Keratinocyte (primary cell): Measurements from ENCODE around the gene EPHB3.

ENCODE experiments used
- EZH2 ChIP-seq: IDR thresholded peaks from one replicate; pipeline ENCODE4 v1.6.1; 2012; ENCODE audit warnings: inconsistent platforms, mild to moderate bottlenecking, low read length, moderate library complexity
- TF ChIP-seq, protein P1 (sequence below), 3 experiments: IDR thresholded peaks in 1 of 3; conservative IDR thresholded peaks in 1 of 3; optimal IDR thresholded peaks in 1 of 3; 2 replicates in 2 of 3; 3 replicates in 1 of 3; pipeline versions ENCODE3 to v1.5.1; 2011; ENCODE audit warnings: low read length in 3 of 3, mild to moderate bottlenecking in 3 of 3, moderate library complexity in 2 of 3, control low read depth in 1 of 3, inconsistent platforms in 1 of 3; ENCODE audit not compliant: insufficient read depth in 2 of 3; ENCODE audit errors: extremely low read depth in 1 of 3

DNA sequence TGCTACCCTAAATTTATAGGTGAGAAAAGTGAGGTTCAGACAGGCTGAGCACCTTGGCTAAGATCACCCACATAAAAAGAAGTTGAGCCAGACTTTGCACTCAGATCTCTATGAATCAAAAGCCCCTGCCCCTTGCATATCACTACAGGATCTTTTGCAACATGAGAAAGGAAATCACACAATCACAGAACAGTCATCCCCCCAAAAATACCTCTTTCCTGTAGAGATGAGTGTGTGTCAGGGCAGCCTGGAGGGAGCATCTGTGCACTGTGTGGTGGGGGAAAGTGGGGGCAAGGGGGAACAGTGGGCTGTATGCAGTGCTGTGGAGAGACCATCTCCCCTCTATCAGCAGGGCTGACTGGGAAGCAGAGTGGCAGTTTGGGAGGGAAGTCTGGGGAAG, 46.6 kb downstream of the EPHB3 start:
- TF ChIP-seq, protein P1, sequence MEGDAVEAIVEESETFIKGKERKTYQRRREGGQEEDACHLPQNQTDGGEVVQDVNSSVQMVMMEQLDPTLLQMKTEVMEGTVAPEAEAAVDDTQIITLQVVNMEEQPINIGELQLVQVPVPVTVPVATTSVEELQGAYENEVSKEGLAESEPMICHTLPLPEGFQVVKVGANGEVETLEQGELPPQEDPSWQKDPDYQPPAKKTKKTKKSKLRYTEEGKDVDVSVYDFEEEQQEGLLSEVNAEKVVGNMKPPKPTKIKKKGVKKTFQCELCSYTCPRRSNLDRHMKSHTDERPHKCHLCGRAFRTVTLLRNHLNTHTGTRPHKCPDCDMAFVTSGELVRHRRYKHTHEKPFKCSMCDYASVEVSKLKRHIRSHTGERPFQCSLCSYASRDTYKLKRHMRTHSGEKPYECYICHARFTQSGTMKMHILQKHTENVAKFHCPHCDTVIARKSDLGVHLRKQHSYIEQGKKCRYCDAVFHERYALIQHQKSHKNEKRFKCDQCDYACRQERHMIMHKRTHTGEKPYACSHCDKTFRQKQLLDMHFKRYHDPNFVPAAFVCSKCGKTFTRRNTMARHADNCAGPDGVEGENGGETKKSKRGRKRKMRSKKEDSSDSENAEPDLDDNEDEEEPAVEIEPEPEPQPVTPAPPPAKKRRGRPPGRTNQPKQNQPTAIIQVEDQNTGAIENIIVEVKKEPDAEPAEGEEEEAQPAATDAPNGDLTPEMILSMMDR (optimal IDR thresholded peaks at IDR 0.05 in 1 of 3, IDR thresholded peaks at IDR 0.05 in 1 of 3, conservative IDR thresholded peaks at IDR 0.05 in 1 of 3; ENCODE audit: extremely low read depth in 1 of 3, insufficient read depth in 2 of 3, low read length in 3 of 3): no peak
- TF ChIP-seq EZH2: no peak
